ENCODE measurements around the gene DLG2. TPM values are rescaled to one million over a fixed set of nuclear protein-coding genes. Genes with fewer than 3 reads are reported as not detected.

The DLG2 gene
- total and polyA plus RNA-seq, 12 donors, result 1.0 to 14.8 (median 7.4) TPM

- TF ChIP-seq CTCF (IDR thresholded peaks at IDR 0.05), result no peak
- ATAC-seq, result no peak
Observed at GRCh38 chr11:84106541-84106940, 1520.6 kb downstream of the DLG2 start.

DNA sequence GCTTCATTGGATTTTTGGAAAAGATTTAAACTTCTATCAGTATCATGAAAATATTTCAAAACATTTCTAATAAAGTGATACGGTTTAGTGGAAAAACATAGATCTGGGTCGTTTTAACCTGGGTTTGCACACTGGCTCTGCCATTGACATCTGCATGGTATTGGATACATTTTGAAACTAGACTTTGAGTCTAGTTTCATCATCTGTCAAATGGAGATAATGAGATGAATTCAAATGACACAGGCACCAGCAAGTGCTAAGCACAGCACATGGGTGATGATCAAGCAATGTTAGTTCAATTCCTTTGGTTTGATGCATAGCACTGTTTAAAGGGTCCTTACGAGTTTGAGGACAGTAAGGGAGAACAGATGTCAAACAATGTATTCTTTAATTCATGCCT lies 1522.0 kb downstream of the DLG2 start:
- WGBS, 2 donors, result 83 to 90% methylated on average over 3 of the region's 3 CpGs
- intact Hi-C loops (cut with DNase I), result no loop called here
- DNase-seq (no peak), ATAC-seq (no peak)
- peaks cover 0 to 6% (median 0%) of the 10 kb centered on the region in 11 donors for H3K9me3 ChIP-seq
- H3K36me3 ChIP-seq, result no peaks in the 10 kb centered on the region
- H3K27me3 ChIP-seq, result no peaks in the 10 kb centered on the region
- H3K4me3 ChIP-seq, result no peak overlapping the region
- no peak overlapping the region for H3K27ac ChIP-seq
- TF ChIP-seq CTCF (IDR thresholded peaks at IDR 0.05), result no peak
- H3K4me1 ChIP-seq, result no peaks in the 10 kb centered on the region

More at GRCh38 chr11:84106541-84106940, 1520.6 kb downstream of the DLG2 start:
- Histone ChIP-seq H3K36me3 (no peaks in the 10 kb centered on the region), H3K4me1 (no peaks in the 10 kb centered on the region), H3K27me3 (no peaks in the 10 kb centered on the region), H3K9me3 (peaks cover 0 to 6% (median 0%) of the 10 kb centered on the region in 11 donors), H3K4me3 (no peak overlapping the region), H3K27ac (no peak overlapping the region)
- intact Hi-C loops (cut with DNase I), result no loop called here
- no peak for DNase-seq

DNA sequence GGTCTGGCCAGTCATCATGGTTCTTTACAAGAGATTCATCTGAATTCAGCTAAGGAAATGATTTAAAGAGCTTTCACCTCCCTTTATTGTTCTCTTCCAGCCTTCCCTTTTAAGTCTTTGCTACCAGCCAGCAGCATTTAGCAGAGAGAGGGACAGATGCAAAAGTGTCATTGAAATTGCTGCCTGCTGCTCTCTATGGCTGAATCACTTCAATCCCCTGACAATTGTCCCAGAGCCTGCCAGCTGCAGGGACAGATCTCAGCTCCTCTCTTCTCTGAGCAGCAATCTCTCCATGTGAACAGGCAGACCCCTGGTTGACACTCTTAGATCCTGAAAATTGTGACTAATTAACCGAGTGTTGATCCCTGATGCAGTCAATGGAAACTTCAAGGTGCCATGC lies 1524.0 kb downstream of the DLG2 start:
- 63 to 66% methylated on average over 1 of the region's 1 CpG for WGBS, 2 donors
- TF ChIP-seq CTCF (IDR thresholded peaks at IDR 0.05), result no peak
- peaks cover 0 to 6% (median 0%) of the 10 kb centered on the region in 11 donors for H3K9me3 ChIP-seq
- no peaks in the 10 kb centered on the region for H3K36me3 ChIP-seq
- intact Hi-C loops (cut with DNase I), result no loop called here
- no peaks in the 10 kb centered on the region for H3K27me3 ChIP-seq
- no peak overlapping the region for H3K27ac ChIP-seq
- no peak overlapping the region for H3K4me3 ChIP-seq
- no peaks in the 10 kb centered on the region for H3K4me1 ChIP-seq
- no peak for ATAC-seq
- no peak for DNase-seq

- DNase-seq, result no peak
- WGBS, 2 donors, result 28 to 31% methylated on average over 3 of the region's 3 CpGs
Observed at GRCh38 chr11:84097186-84097585, 1530.0 kb downstream of the DLG2 start.

More at GRCh38 chr11:84097186-84097585, 1530.0 kb downstream of the DLG2 start:
- Histone ChIP-seq H3K4me3 (no peak overlapping the region), H3K27ac (no peak overlapping the region), H3K9me3 (no peaks in the 10 kb centered on the region), H3K4me1 (peaks cover 0 to 7% (median 0%) of the 10 kb centered on the region in 9 donors), H3K27me3 (no peaks in the 10 kb centered on the region), H3K36me3 (no peaks in the 10 kb centered on the region)
- intact Hi-C loops (cut with DNase I), result no loop called here
- no peak for TF ChIP-seq CTCF (IDR thresholded peaks at IDR 0.05)
- ATAC-seq, result no peak

Data from heart right ventricle (tissue), 16 donors.